ENCODE measurements around the gene NKX2-3.

DNA sequence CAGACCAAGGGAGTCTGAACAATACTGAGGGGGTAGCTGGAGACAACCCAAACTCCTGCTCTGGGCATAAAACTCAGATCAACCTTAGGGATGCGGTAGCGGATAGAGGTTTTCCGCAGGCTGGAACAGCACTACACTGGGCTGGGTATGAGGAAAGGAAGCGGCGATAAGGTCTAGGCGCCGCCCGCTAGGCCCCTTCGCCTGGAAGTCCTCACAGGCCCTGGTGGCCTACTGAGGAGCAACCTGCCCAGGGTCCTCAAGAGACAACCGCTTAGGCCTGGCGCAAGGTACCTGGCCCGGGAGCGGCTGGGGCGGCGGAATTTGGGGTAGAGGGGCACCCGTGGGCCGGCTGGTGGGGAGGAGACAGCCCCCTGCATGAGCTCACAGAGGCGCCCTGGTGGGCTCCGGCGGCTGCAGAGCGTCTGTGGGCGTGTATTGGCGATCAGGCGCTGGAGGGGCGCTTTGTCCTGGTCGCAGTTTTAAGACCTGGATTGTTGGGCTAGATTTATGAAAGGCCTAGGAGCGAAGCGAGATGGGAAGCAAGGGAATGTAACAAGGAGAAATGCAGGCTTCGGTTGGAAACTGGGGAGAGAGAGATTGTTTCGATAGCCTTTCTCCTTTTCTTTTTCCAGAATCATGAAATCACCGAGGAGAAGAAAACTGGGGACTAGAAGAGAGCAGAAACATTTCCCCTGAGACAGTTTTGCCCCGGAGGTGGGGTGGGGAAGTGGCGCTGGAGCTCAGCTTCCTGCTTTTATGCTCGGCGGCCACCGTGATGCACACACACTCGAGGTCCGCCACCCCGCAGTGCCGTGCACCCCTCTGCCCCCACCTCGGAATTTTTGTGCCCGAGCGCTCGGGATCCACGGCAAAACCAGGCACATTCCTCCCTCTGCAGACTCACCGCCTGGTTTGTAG, 2.4 kb upstream of the NKX2-3 start:
- TF ChIP-seq POLR3G (IDR thresholded peaks at IDR 0.05; ENCODE audit: extremely low read depth, insufficient read length, insufficient replicate concordance) (no peak), DMBX1 (CRISPR knock-in tag; IDR thresholded peaks at IDR 0.05; ENCODE audit: borderline replicate concordance) (no peak), SNRNP70 (optimal IDR thresholded peaks at IDR 0.05; ENCODE audit: low read depth, low read length) (no peak), MAFF (IDR thresholded peaks at IDR 0.05; ENCODE audit: low read length) (no peak), HDGF (IDR thresholded peaks at IDR 0.05) (no peak), RCOR1 (IDR thresholded peaks at IDR 0.05; ENCODE audit: borderline replicate concordance in 1 of 2, low read depth in 2 of 2, low read length in 2 of 2) (no peak)
- TF ChIP-seq, protein P1, sequence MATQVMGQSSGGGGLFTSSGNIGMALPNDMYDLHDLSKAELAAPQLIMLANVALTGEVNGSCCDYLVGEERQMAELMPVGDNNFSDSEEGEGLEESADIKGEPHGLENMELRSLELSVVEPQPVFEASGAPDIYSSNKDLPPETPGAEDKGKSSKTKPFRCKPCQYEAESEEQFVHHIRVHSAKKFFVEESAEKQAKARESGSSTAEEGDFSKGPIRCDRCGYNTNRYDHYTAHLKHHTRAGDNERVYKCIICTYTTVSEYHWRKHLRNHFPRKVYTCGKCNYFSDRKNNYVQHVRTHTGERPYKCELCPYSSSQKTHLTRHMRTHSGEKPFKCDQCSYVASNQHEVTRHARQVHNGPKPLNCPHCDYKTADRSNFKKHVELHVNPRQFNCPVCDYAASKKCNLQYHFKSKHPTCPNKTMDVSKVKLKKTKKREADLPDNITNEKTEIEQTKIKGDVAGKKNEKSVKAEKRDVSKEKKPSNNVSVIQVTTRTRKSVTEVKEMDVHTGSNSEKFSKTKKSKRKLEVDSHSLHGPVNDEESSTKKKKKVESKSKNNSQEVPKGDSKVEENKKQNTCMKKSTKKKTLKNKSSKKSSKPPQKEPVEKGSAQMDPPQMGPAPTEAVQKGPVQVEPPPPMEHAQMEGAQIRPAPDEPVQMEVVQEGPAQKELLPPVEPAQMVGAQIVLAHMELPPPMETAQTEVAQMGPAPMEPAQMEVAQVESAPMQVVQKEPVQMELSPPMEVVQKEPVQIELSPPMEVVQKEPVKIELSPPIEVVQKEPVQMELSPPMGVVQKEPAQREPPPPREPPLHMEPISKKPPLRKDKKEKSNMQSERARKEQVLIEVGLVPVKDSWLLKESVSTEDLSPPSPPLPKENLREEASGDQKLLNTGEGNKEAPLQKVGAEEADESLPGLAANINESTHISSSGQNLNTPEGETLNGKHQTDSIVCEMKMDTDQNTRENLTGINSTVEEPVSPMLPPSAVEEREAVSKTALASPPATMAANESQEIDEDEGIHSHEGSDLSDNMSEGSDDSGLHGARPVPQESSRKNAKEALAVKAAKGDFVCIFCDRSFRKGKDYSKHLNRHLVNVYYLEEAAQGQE (IDR thresholded peaks at IDR 0.05; ENCODE audit: borderline replicate concordance): no peak
- TF ChIP-seq, protein P1 (CRISPR knock-in tag; IDR thresholded peaks at IDR 0.05; ENCODE audit: low read depth): no peak
- TF ChIP-seq, protein P2, sequence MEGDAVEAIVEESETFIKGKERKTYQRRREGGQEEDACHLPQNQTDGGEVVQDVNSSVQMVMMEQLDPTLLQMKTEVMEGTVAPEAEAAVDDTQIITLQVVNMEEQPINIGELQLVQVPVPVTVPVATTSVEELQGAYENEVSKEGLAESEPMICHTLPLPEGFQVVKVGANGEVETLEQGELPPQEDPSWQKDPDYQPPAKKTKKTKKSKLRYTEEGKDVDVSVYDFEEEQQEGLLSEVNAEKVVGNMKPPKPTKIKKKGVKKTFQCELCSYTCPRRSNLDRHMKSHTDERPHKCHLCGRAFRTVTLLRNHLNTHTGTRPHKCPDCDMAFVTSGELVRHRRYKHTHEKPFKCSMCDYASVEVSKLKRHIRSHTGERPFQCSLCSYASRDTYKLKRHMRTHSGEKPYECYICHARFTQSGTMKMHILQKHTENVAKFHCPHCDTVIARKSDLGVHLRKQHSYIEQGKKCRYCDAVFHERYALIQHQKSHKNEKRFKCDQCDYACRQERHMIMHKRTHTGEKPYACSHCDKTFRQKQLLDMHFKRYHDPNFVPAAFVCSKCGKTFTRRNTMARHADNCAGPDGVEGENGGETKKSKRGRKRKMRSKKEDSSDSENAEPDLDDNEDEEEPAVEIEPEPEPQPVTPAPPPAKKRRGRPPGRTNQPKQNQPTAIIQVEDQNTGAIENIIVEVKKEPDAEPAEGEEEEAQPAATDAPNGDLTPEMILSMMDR (IDR thresholded peaks at IDR 0.05 in 2 of 3, conservative IDR thresholded peaks at IDR 0.05 in 1 of 3; ENCODE audit: insufficient read depth in 2 of 3, low read depth in 1 of 3, low read length in 3 of 3): no peak
